OCI-LY3 (cell line): ENCODE data around the gene SLC9A8.

ENCODE experiments used
- H2AFZ ChIP-seq: fragments of 200-600, 300-600 bp; shearing (Covaris generic); 2 replicates; pipeline ENCODE4 v1.6.0; 2014; ENCODE audit warnings: antibody characterized with exemption, low read depth, low read length
- H3K27ac ChIP-seq: fragments of 200-600, 300-600 bp; sonication (generic); 2 replicates; pipeline ENCODE4 v1.5.1; 2014; ENCODE audit warnings: mild to moderate bottlenecking, low read length, moderate library complexity, mixed read lengths
- H3K27me3 ChIP-seq: fragments of 200-600, 300-600 bp; sonication (generic); 2 replicates; pipeline ENCODE4 v1.6.1; 2014; ENCODE audit warnings: low read depth, low read length, mixed read lengths
- H3K36me3 ChIP-seq: fragments of 200-600, 300-600 bp; sonication (generic); replicated peaks from 2 replicates; pipeline ENCODE3; 2014; ENCODE audit warnings: low read depth, low read length, mixed read lengths
- H3K4me1 ChIP-seq: fragments of 300-600, 200-600 bp; sonication (generic); 2 replicates; pipeline ENCODE4 v1.6.1; 2014; ENCODE audit warnings: low read length, mixed read lengths
- H3K4me2 ChIP-seq: fragments of 200-600, 300-600 bp; sonication (generic); 2 replicates; pipeline ENCODE4 v1.6.1; 2014; ENCODE audit warnings: low read length, mixed read lengths
- H3K4me3 ChIP-seq: fragments of 300-600, 200-600 bp; sonication (generic); 2 replicates; pipeline ENCODE4 v1.5.1; 2014; ENCODE audit warnings: antibody characterized with exemption, mild to moderate bottlenecking, low read length, moderate library complexity
- H3K79me2 ChIP-seq: fragments of 300-600, 200-600 bp; shearing (Covaris generic); 2 replicates; pipeline ENCODE4 v1.6.1; 2014; ENCODE audit warnings: mild to moderate bottlenecking, low read length, mixed read lengths
- H3K9ac ChIP-seq: fragments of 300-600, 200-600 bp; shearing (Covaris generic); 2 replicates; pipeline ENCODE4 v1.6.0; 2014; ENCODE audit warnings: mild to moderate bottlenecking, low read length, moderate library complexity
- H3K9me3 ChIP-seq: fragments of 200-600, 300-600 bp; shearing (Covaris generic); 2 replicates; pipeline ENCODE4 v1.6.1; 2014; ENCODE audit warnings: low read length, mixed read lengths; ENCODE audit not compliant: insufficient read depth
- H4K20me1 ChIP-seq: fragments of 200-600, 300-600 bp; sonication (generic); 2 replicates; pipeline ENCODE4 v1.6.1; 2016; ENCODE audit warnings: low read length, mixed read lengths; ENCODE audit not compliant: insufficient read depth
- EZH2phosphoT487 ChIP-seq: fragments of 200-600 bp; shearing (Covaris generic); IDR thresholded peaks from 2 replicates; pipeline ENCODE4 v1.6.1; 2018; ENCODE audit warnings: antibody characterized with exemption, mixed run types, low read depth
- TF ChIP-seq, protein P1 (sequence below): fragments of 200-600, 300-600 bp; sonication (generic); IDR thresholded peaks from 2 replicates; pipeline ENCODE4 v1.5.1; 2014; ENCODE audit warnings: antibody characterized with exemption, low read length, low read depth

SLC9A8 gene

DNA sequence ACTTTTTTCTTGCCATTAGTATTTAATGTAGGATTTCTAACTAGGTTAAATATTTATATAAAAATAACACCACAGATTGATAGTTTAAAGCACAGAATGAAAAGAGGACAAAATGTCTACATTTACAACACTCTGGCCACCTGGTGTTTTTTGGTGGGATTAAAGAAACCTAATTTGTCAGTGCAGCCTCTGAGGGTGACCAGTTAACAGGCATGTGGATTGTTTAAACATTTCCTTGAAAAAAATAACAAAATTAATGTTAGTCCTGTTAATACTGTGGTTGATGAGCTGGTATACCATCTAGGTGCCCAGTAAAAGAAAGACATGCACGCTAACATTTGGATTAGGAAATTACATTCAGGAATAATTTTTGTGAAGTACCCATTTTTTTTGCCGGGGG lies 8.8 kb downstream of the SLC9A8 start:
- peak overlapping the region; percentile 28 for H3K4me2 ChIP-seq
- H3K36me3 ChIP-seq, result peaks cover 69% of the 10 kb centered on the region
- peak overlapping the region; percentile 10; the same call in 1 of the 2 replicates for H3K9ac ChIP-seq
- H3K27ac ChIP-seq, result peak overlapping the region; percentile 5; the same call in 1 of the 2 replicates
- H4K20me1 ChIP-seq, result no peaks in the 10 kb centered on the region
- no peak overlapping the region for H2AFZ ChIP-seq
- TF ChIP-seq, protein P1, sequence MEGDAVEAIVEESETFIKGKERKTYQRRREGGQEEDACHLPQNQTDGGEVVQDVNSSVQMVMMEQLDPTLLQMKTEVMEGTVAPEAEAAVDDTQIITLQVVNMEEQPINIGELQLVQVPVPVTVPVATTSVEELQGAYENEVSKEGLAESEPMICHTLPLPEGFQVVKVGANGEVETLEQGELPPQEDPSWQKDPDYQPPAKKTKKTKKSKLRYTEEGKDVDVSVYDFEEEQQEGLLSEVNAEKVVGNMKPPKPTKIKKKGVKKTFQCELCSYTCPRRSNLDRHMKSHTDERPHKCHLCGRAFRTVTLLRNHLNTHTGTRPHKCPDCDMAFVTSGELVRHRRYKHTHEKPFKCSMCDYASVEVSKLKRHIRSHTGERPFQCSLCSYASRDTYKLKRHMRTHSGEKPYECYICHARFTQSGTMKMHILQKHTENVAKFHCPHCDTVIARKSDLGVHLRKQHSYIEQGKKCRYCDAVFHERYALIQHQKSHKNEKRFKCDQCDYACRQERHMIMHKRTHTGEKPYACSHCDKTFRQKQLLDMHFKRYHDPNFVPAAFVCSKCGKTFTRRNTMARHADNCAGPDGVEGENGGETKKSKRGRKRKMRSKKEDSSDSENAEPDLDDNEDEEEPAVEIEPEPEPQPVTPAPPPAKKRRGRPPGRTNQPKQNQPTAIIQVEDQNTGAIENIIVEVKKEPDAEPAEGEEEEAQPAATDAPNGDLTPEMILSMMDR, result no peak
- no peak for TF ChIP-seq EZH2phosphoT487
- H3K27me3 ChIP-seq, result no peaks in the 10 kb centered on the region
- peaks cover 22% of the 10 kb centered on the region; the same call in 1 of the 2 replicates for H3K79me2 ChIP-seq
- peaks cover 42% of the 10 kb centered on the region for H3K4me1 ChIP-seq
- H3K9me3 ChIP-seq, result 0 out of 2 replicates have a peak, but pooled peaks cover 7% of the 10 kb centered on the region
- H3K4me3 ChIP-seq, result no peak overlapping the region

DNA sequence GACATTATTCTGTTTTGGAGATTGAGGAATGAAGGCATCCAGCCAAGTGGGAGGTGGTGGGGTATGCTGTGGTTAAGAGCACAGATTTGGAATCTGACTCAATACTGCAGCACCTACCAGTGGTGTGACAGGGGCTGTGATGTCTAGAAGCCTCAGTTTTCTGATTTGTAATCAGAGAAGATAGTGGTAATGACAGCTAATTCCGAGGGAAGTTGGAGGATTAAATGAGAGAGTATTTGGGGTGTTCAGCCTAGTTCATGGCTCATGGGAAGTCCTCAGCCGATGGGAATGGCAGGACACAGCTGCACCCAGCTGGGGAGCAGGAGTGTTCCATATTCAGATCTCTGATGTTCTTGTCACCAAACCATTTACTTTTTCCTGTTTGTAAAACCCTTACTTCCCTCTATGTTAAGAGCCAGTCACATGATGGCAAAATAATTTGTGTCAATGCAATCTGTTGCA lies 9.3 kb downstream of the SLC9A8 start:
- H3K9me3 ChIP-seq, result 0 out of 2 replicates have a peak, but pooled peaks cover 7% of the 10 kb centered on the region
- H3K9ac ChIP-seq, result peak overlapping the region; percentile 10; the same call in 1 of the 2 replicates
- H3K4me2 ChIP-seq, result peak overlapping the region; percentile 28
- H3K27ac ChIP-seq, result peak overlapping the region; percentile 5; the same call in 1 of the 2 replicates
- no peaks in the 10 kb centered on the region for H3K27me3 ChIP-seq
- no peak overlapping the region for H3K4me3 ChIP-seq
- no peaks in the 10 kb centered on the region for H4K20me1 ChIP-seq
- H3K4me1 ChIP-seq, result peaks cover 42% of the 10 kb centered on the region
- TF ChIP-seq, protein P1, result peak; percentile 89
- TF ChIP-seq EZH2phosphoT487, result no peak
- no peak overlapping the region for H2AFZ ChIP-seq
- peaks cover 67% of the 10 kb centered on the region for H3K36me3 ChIP-seq
- peaks cover 22% of the 10 kb centered on the region; the same call in 1 of the 2 replicates for H3K79me2 ChIP-seq

DNA sequence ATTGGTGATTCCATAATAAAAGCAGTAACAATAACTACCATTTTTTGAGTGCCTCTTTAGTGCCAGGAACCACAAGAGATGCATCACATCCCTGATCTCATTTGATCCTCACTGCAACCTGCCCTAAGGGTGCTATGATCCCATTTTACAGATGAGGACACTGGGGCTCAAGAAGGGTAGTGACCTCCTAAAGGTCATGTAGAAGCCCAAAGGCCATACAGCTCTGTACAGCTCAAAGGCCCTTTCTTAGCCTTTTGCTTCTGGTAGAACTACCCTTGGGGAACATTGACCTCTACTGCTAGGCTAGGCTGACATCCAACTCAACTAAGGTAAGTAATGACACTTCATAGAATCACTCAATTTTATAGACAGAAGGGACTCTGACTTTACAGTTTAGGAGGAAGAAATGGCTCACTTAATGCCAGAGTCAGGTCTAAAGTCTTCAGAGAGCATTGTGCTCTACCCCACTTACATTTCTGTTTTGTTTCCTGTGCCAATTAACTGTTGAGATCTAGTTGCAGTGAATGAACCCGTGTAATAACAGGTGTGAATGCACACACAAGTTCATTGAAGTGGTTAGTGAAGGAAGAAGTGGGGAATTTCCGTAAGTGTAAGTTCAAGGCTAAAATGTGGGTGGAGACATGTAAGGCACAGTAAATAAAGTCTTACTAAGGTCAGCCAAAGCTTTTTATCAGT lies 10.7 kb downstream of the SLC9A8 start:
- Histone ChIP-seq H3K4me2 (peak overlapping the region; percentile 40), H4K20me1 (no peaks in the 10 kb centered on the region), H3K27me3 (no peaks in the 10 kb centered on the region), H3K79me2 (peaks cover 22% of the 10 kb centered on the region; the same call in 1 of the 2 replicates), H3K9ac (peak overlapping the region; percentile 8; the same call in 1 of the 2 replicates), H3K9me3 (0 out of 2 replicates have a peak, but pooled peaks cover 7% of the 10 kb centered on the region), H3K4me3 (no peak overlapping the region; the same call in 1 of the 2 replicates), H3K27ac (peak overlapping the region; percentile 29; the same call in 1 of the 2 replicates), H3K4me1 (peaks cover 42% of the 10 kb centered on the region), H3K36me3 (peaks cover 53% of the 10 kb centered on the region), H2AFZ (no peak overlapping the region)
- TF ChIP-seq, protein P1, result no peak; the same call in 1 of the 2 replicates
- no peak for TF ChIP-seq EZH2phosphoT487

DNA sequence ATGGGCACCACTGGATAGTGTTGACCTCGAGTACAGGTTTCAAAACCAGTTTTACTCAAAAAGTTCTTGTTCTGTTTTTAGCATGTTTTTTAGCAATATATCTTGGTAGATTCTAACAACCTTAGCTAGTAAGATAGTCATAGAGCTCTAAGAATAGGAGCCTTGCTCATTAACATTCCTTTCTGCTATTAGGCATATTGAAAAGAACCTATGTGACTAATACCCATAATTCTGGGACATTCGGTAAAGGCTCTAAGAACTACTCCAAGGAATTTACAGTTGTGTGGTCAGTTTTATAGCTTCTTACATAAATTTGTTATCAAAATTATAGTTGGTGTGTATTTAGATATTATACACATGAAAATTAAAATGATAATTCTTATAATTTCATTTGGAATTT lies 11.6 kb downstream of the SLC9A8 start:
- H3K36me3 ChIP-seq, result peaks cover 46% of the 10 kb centered on the region

More for the DNA sequence above, 11.6 kb downstream of the SLC9A8 start:
- Histone ChIP-seq H3K9me3 (0 out of 2 replicates have a peak, but pooled peaks cover 7% of the 10 kb centered on the region), H3K79me2 (peaks cover 22% of the 10 kb centered on the region; the same call in 1 of the 2 replicates), H3K27me3 (no peaks in the 10 kb centered on the region), H4K20me1 (no peaks in the 10 kb centered on the region), H3K9ac (no peak overlapping the region), H3K4me1 (peaks cover 37% of the 10 kb centered on the region), H3K4me3 (no peak overlapping the region), H3K27ac (no peak overlapping the region), H3K4me2 (no peak overlapping the region), H2AFZ (no peak overlapping the region)
- no peak for TF ChIP-seq EZH2phosphoT487
- TF ChIP-seq, protein P1, result no peak
